Gastrocnemius medialis (tissue), 4 donors: Measurements from ENCODE around the gene LHPP. TPM values are rescaled to one million over a fixed set of nuclear protein-coding genes. Genes with fewer than 3 reads are reported as not detected.
A peak's percentile ranks its signal among the peaks of the same experiment; 100 is the strongest.

Experiments used
- ATAC-seq, 2 donors: fragments of 150-250 bp; one replicate each; pipeline ENCODE4 v1.9.1; 2016
- DNase-seq, 2 donors: peaks; one replicate each; pipeline ENCODE4 v3.0.0-alpha.2; 2019
- H3K27ac ChIP-seq, 4 donors: fragments of 200-600 bp; sonication (generic); 1 replicate in 1 of 4; 2 replicates in 3 of 4; pipeline ENCODE4 v1.5.1; 2016 to 2018; ENCODE audit warnings: mild to moderate bottlenecking in 2 of 4, moderate library complexity in 1 of 4
- H3K27me3 ChIP-seq, 3 donors: fragments of 200-600 bp; sonication (generic) in 2 of 3; 1 replicate in 1 of 3; 2 replicates in 2 of 3; pipeline versions ENCODE4 v1.5.1 to v1.6.0; 2016 to 2019; ENCODE audit warnings: mild to moderate bottlenecking in 1 of 3, moderate library complexity in 1 of 3
- H3K36me3 ChIP-seq, 2 donors: fragments of 200-600 bp; sonication (generic) in 1 of 2; one replicate each; pipeline ENCODE4 v1.5.1; 2017 to 2018
- H3K4me1 ChIP-seq, 2 donors: fragments of 200-600 bp; sonication (generic) in 1 of 2; one replicate each; pipeline ENCODE4 v1.5.1; 2016 to 2017; ENCODE audit warnings: mild to moderate bottlenecking in 2 of 2
- H3K4me3 ChIP-seq, 4 donors: fragments of 200-600 bp; sonication (generic) in 3 of 4; 1 replicate in 1 of 4; 2 replicates in 3 of 4; pipeline ENCODE4 v1.5.1; 2016 to 2019; ENCODE audit warnings: mild to moderate bottlenecking in 2 of 4
- H3K9me3 ChIP-seq, 3 donors: fragments of 200-600 bp; sonication (generic) in 2 of 3; 1 replicate in 1 of 3; 2 replicates in 2 of 3; pipeline ENCODE4 v1.5.1; 2016 to 2019
- CTCF ChIP-seq, 5 experiments: fragments of 450-650 bp in 3 of 5; fragments of 200-600 bp in 2 of 5; sonication (generic) in 2 of 5; IDR thresholded peaks in 4 of 5; conservative IDR thresholded peaks in 1 of 5; 1 replicate in 4 of 5; 2 replicates in 1 of 5; pipeline ENCODE4 v1.5.1; 2016 to 2019; ENCODE audit warnings: antibody characterized with exemption in 5 of 5, mild to moderate bottlenecking in 3 of 5, moderate library complexity in 3 of 5
- POLR2A ChIP-seq, 2 donors: fragments of 450-650 bp; IDR thresholded peaks; one replicate each; pipeline ENCODE4 v1.6.1; 2017; ENCODE audit warnings: antibody characterized with exemption in 2 of 2, mild to moderate bottlenecking in 2 of 2, moderate library complexity in 2 of 2
- in situ Hi-C, 4 donors: fragments of 200-750 bp; cut with MboI; loops; one replicate each; pipeline versions ENCODE4 v1.15.0 to v1.8.0; 2017; ENCODE audit warnings: low sequenced_read_pairs in 4 of 4
- intact Hi-C: fragments of 100-400 bp; cut with DNase I; formaldehyde crosslinking; loops from one replicate; pipeline ENCODE4 v1.15.1; 2023; ENCODE audit warnings: low total_unique reads
- total RNA-seq, 4 donors: library from RNA; depleted of rRNA; stranded (reverse); fragments of >200 nt; gene quantifications; one replicate each; pipeline versions ENCODE4 v1.1.0 to v1.2.3, GENCODE V29; 2016

LHPP gene
- total RNA-seq, 4 donors from 2014 or later: 4.9 to 16.0 (median 12.2) TPM

GRCh38 chr10:124640056-124640455 lies 178.4 kb downstream of the LHPP start:
- no peak for DNase-seq
- Histone ChIP-seq H3K9me3 (no peaks in the 10 kb centered on the region), H3K27ac (peak overlapping the region in 1 of 4 donors; percentile 64), H3K4me1 (peaks cover 46 to 54% of the 10 kb centered on the region in 2 donors), H3K4me3 (no peak overlapping the region), H3K36me3 (no peaks in the 10 kb centered on the region), H3K27me3 (no peaks in the 10 kb centered on the region)
- in situ Hi-C loops (loop anchor here in 2 of 4 donors (25.0 kb wide), 1 partner anchor 97 kb away; the partner anchor contains the start of gene FAM53B (in 2 of the 2)), intact Hi-C loops (loop anchor here (2.0 to 10.0 kb wide), 2 partner anchors 21 to 275 kb away; no protein-coding TSS in a partner anchor)
- ATAC-seq: no peak
- TF ChIP-seq POLR2A (IDR thresholded peaks at IDR 0.05): no peak
- TF ChIP-seq CTCF (IDR thresholded peaks at IDR 0.05 in 4 of 5, conservative IDR thresholded peaks at IDR 0.05 in 1 of 5): no peak

- no peaks in the 10 kb centered on the region for H3K36me3 ChIP-seq
- no peaks in the 10 kb centered on the region for H3K9me3 ChIP-seq
- H3K4me1 ChIP-seq: peaks cover 52 to 59% of the 10 kb centered on the region in 2 donors
- no peak overlapping the region for H3K4me3 ChIP-seq
- H3K27ac ChIP-seq: peak overlapping the region in 2 of 4 donors; percentile 25 to 64
- ATAC-seq: no peak
- intact Hi-C loops (loop anchor here (2.0 to 10.0 kb wide), 2 partner anchors 20 to 274 kb away; no protein-coding TSS in a partner anchor), in situ Hi-C loops (loop anchor here in 2 of 4 donors (25.0 kb wide), 1 partner anchor 97 kb away; the partner anchor contains the start of gene FAM53B (in 2 of the 2))
- no peaks in the 10 kb centered on the region for H3K27me3 ChIP-seq
- DNase-seq: no peak
- TF ChIP-seq POLR2A (IDR thresholded peaks at IDR 0.05) (no peak), CTCF (IDR thresholded peaks at IDR 0.05 in 4 of 5, conservative IDR thresholded peaks at IDR 0.05 in 1 of 5) (no peak)
Measured at GRCh38 chr10:124640538-124641231, 179.1 kb downstream of the LHPP start.

- Histone ChIP-seq H3K4me1 (peaks cover 60 to 67% of the 10 kb centered on the region in 2 donors), H3K27ac (peak overlapping the region; percentile 22 to 64 (median 26)), H3K36me3 (no peaks in the 10 kb centered on the region), H3K27me3 (no peaks in the 10 kb centered on the region), H3K4me3 (no peak overlapping the region), H3K9me3 (no peaks in the 10 kb centered on the region)
- in situ Hi-C loops (loop anchor here in 2 of 4 donors (25.0 kb wide), 1 partner anchor 96 kb away; the partner anchor contains the start of gene FAM53B (in 2 of the 2)), intact Hi-C loops (loop anchor here (2.0 to 10.0 kb wide), 2 partner anchors 19 to 273 kb away; no protein-coding TSS in a partner anchor)
- DNase-seq (no peak), ATAC-seq (peak; percentile 20 to 25)
- TF ChIP-seq POLR2A (IDR thresholded peaks at IDR 0.05): no peak
- TF ChIP-seq CTCF (IDR thresholded peaks at IDR 0.05 in 4 of 5, conservative IDR thresholded peaks at IDR 0.05 in 1 of 5): no peak
Measured at GRCh38 chr10:124641282-124642087, 179.9 kb downstream of the LHPP start.

GRCh38 chr10:124642088-124642710 lies 180.6 kb downstream of the LHPP start:
- Histone ChIP-seq H3K36me3 (no peaks in the 10 kb centered on the region), H3K27ac (peak overlapping the region in 3 of 4 donors; percentile 25 to 64 (median 26)), H3K27me3 (no peaks in the 10 kb centered on the region), H3K4me3 (no peak overlapping the region), H3K4me1 (peaks cover 67 to 74% of the 10 kb centered on the region in 2 donors), H3K9me3 (no peaks in the 10 kb centered on the region)
- DNase-seq (peak in 1 of 2 donors; percentile 45), ATAC-seq (peak in 1 of 2 donors; percentile 28)
- in situ Hi-C loops: loop anchor here in 2 of 4 donors (25.0 kb wide), 1 partner anchor 95 kb away; the partner anchor contains the start of gene FAM53B (in 2 of the 2)
- intact Hi-C loops: loop anchor here (10.0 kb wide), 1 partner anchor 273 kb away; no protein-coding TSS in a partner anchor
- no peak for TF ChIP-seq POLR2A (IDR thresholded peaks at IDR 0.05)
- TF ChIP-seq CTCF (IDR thresholded peaks at IDR 0.05 in 4 of 5, conservative IDR thresholded peaks at IDR 0.05 in 1 of 5): no peak
